A549 (cell line): ENCODE measurements around the gene APOM. TPM values are rescaled to one million over a fixed set of nuclear protein-coding genes. Genes with fewer than 3 reads are reported as not detected.
A peak's percentile ranks its signal among the peaks of the same experiment; 100 is the strongest.

Experiments used
- ATAC-seq, 2 experiments: fragments of 200-7000 bp in 1 of 2; fragments of >200 bp in 1 of 2; cut with Nextera tagmentation in 1 of 2; cut with Tn5 transposase in 1 of 2; 3 replicates each; pipeline versions ENCODE4 v1.8.0 to v1.9.1; 2018 to 2020; ENCODE audit warnings: mild to moderate bottlenecking in 1 of 2, moderate library complexity in 1 of 2
- CTCF ChIA-PET: fragments of 300-600 bp; sonication (Branson Sonifier 250); formaldehyde crosslinking; extraction: SDS; loops from one replicate; lab custom pipeline; 2021; ENCODE audit warnings: antibody characterized with exemption, inconsistent platforms; lab: Yijun Ruan, JAX
- POLR2A ChIA-PET: fragments of 350-600 bp; formaldehyde crosslinking; extraction: SDS; loops from one replicate; lab custom pipeline; 2021; ENCODE audit warnings: antibody characterized with exemption, inconsistent platforms; lab: Yijun Ruan, JAX
- DNase-seq, 2 experiments: peaks; one replicate each; pipeline versions ENCODE4 v3.0.0 to v3.0.0-alpha.2; 2011 to 2016; ENCODE audit warnings: low read depth in 1 of 2, low spot score in 1 of 2
- FAIRE-seq: peaks from 2 replicates; lab custom pipeline; 2011; peaks lifted over from hg19 to GRCh38; lab: Jason Lieb, UNC
- H3K27ac ChIP-seq, 2 experiments: fragments of >200 bp; sonication (Bioruptor Twin); formaldehyde crosslinking; 3 replicates each; pipeline ENCODE4 v1.5.1; 2016 to 2017
- H3K4me1 ChIP-seq: fragments of >200 bp; sonication (Bioruptor Twin); formaldehyde crosslinking; 3 replicates; pipeline ENCODE4 v1.6.1; 2016
- H3K4me2 ChIP-seq: fragments of >200 bp; sonication (Bioruptor Twin); formaldehyde crosslinking; 3 replicates; pipeline ENCODE4 v1.6.1; 2016
- H3K4me3 ChIP-seq: fragments of >200 bp; sonication (Bioruptor Twin); formaldehyde crosslinking; 3 replicates; pipeline ENCODE4 v1.5.1; 2016
- H3K9me3 ChIP-seq: fragments of >200 bp; sonication (Bioruptor Twin); formaldehyde crosslinking; 3 replicates; pipeline ENCODE4 v1.6.1; 2016
- ATOH8 ChIP-seq: fragments of 250-450 bp; sonication (Bioruptor Pico); IDR thresholded peaks from 2 replicates; pipeline ENCODE4 v1.5.0; 2020; ENCODE audit warnings: low read depth, mild to moderate bottlenecking, moderate library complexity
- BHLHE40 ChIP-seq: IDR thresholded peaks from 2 replicates; pipeline ENCODE4 v1.6.1; 2012; ENCODE audit warnings: low read depth, low read length, inconsistent platforms
- CHD4 ChIP-seq: fragments of 200-600 bp; sonication (generic); IDR thresholded peaks from 2 replicates; pipeline ENCODE4 v1.6.1; 2016; ENCODE audit warnings: antibody characterized with exemption, mild to moderate bottlenecking, borderline replicate concordance
- CTCF ChIP-seq: fragments of >200 bp; sonication (Bioruptor Twin); formaldehyde crosslinking; IDR thresholded peaks from 3 replicates; pipeline ENCODE4 v1.5.1; 2016
- ESRRA ChIP-seq: fragments of 150-350 bp; IDR thresholded peaks from 2 replicates; pipeline ENCODE4 v1.6.1; 2014; ENCODE audit warnings: mild to moderate bottlenecking, low read length, borderline replicate concordance
- FOXS1 ChIP-seq: fragments of 250-450 bp; sonication (Bioruptor Pico); IDR thresholded peaks from 2 replicates; pipeline ENCODE4 v1.5.0; 2020; ENCODE audit warnings: mild to moderate bottlenecking, moderate library complexity
- HMGXB4 ChIP-seq: fragments of 250-450 bp; sonication (Bioruptor Pico); IDR thresholded peaks from 2 replicates; pipeline ENCODE4 v1.5.0; 2021; ENCODE audit warnings: mild to moderate bottlenecking, moderate library complexity, borderline replicate concordance
- HOXB13 ChIP-seq: fragments of 250-450 bp; sonication (Bioruptor Pico); IDR thresholded peaks from 2 replicates; pipeline ENCODE4 v1.5.0; 2020; ENCODE audit warnings: low read depth, mild to moderate bottlenecking, moderate library complexity
- HOXB5 ChIP-seq: fragments of 250-450 bp; sonication (Bioruptor Pico); IDR thresholded peaks from 2 replicates; pipeline ENCODE4 v1.5.0; 2020; ENCODE audit warnings: mild to moderate bottlenecking, moderate library complexity
- JUNB ChIP-seq: fragments of >200 bp; sonication (Bioruptor Twin); formaldehyde crosslinking; IDR thresholded peaks from 2 replicates; pipeline ENCODE4 v1.6.1; 2016
- MAX ChIP-seq: IDR thresholded peaks from 2 replicates; pipeline ENCODE4 v1.6.1; 2012
- MYC ChIP-seq: IDR thresholded peaks from 2 replicates; pipeline ENCODE4 v1.6.1; 2012; ENCODE audit warnings: mild to moderate bottlenecking, inconsistent platforms, low read length, improper control_type of control experiment, borderline replicate concordance
- POLR2A ChIP-seq: IDR thresholded peaks from 2 replicates; pipeline ENCODE4 v1.6.1; 2012; ENCODE audit warnings: mild to moderate bottlenecking, low read length
- POLR2AphosphoS2 ChIP-seq: conservative IDR thresholded peaks from 2 replicates; pipeline ENCODE4 v1.6.1; 2012; ENCODE audit warnings: low read length, improper control_type of control experiment, inconsistent platforms
- RAD21 ChIP-seq, 2 experiments: fragments of >200 bp in 1 of 2; sonication (Bioruptor Twin) in 1 of 2; formaldehyde crosslinking in 1 of 2; IDR thresholded peaks in 1 of 2; conservative IDR thresholded peaks in 1 of 2; 2 replicates in 1 of 2; 3 replicates in 1 of 2; pipeline ENCODE4 v1.6.1; 2012 to 2018; ENCODE audit warnings: inconsistent platforms in 1 of 2
- RCOR1 ChIP-seq: fragments of 150-350 bp; IDR thresholded peaks from 2 replicates; pipeline ENCODE4 v1.6.1; 2014; ENCODE audit warnings: antibody characterized with exemption, low read length, low read depth
- REST ChIP-seq: fragments of 200-600 bp; sonication (generic); IDR thresholded peaks from 2 replicates; pipeline ENCODE4 v1.6.1; 2016; ENCODE audit warnings: antibody characterized with exemption, mild to moderate bottlenecking, moderate library complexity
- RFX5 ChIP-seq: fragments of 450-650 bp; IDR thresholded peaks from 2 replicates; pipeline ENCODE4 v1.7.1; 2014; ENCODE audit warnings: antibody characterized with exemption, mild to moderate bottlenecking, moderate library complexity
- TP53 ChIP-seq: fragments of 250-450 bp; sonication (Bioruptor Pico); IDR thresholded peaks from 2 replicates; pipeline ENCODE4 v1.5.0; 2021; ENCODE audit warnings: mild to moderate bottlenecking, moderate library complexity
- ZNF302 ChIP-seq: fragments of 250-450 bp; sonication (Bioruptor Pico); IDR thresholded peaks from 2 replicates; pipeline ENCODE4 v1.9.0; 2021; ENCODE audit warnings: inconsistent platforms, mild to moderate bottlenecking, moderate library complexity
- WGBS: methylation state at CpG from one replicate; pipeline ENCODE4 v1.1.6; 2017; ENCODE audit errors: missing lambda C conversion rate; 5-methylcytosine and 5-hydroxymethylcytosine counted together
- polyA plus RNA-seq, 4 experiments: library from polyadenylated mRNA; depleted of rRNA in 3 of 4; stranded (reverse); fragments of >200 nt; fragmentation: RNase III in 1 of 4; extraction: RNeasy Plus Mini Kit Qiagen cat#74134 plus additional on column Dnase treatment in 1 of 4; gene quantifications; 2 replicates in 3 of 4; 3 replicates in 1 of 4; pipeline ENCODE4 v1.2.3, GENCODE V29; 2011 to 2017

The APOM gene
- polyA plus RNA-seq, 2 of the 4 experiments (the other 2 are of a cell fraction), result 1.5 to 2.6 TPM

- TF ChIP-seq MAX (peak; percentile 18), TP53 (CRISPR knock-in tag) (peak; percentile 82; the same call in 1 of the 2 replicates), ESRRA (no peak), POLR2A (peak; percentile 73)
These were observed 4.9 kb downstream of the APOM start, which contains the start of gene C6orf47 (continued) for GRCh38 chr6:31660381-31661261.

- Histone ChIP-seq H3K4me2 (peak overlapping the region; percentile 99), H3K27ac (peak overlapping the region; percentile 93 to 99), H3K4me3 (peak overlapping the region; percentile 91; the same call in 2 of the 3 replicates), H3K9me3 (no peaks in the 10 kb centered on the region), H3K4me1 (peaks cover 31% of the 10 kb centered on the region)
- ChIA-PET POLR2A (interaction anchor here (0.7 to 1.5 kb wide), 7 partner anchors 9 to 166 kb away, joined by 3 to 11 read pairs (median 4); partner anchors contain the start of genes BAG6, HSPA1A, HSPA1B and HSPA1L), CTCF (interaction anchor here (0.6 to 1.5 kb wide), 4 partner anchors 9 to 314 kb away, joined by 3 to 4 read pairs (median 4); partner anchors contain the start of gene BAG6)
- TF ChIP-seq FOXS1 (CRISPR knock-in tag), result no peak
- no peak for TF ChIP-seq HOXB13 (CRISPR knock-in tag)
- TF ChIP-seq HMGXB4, result no peak
- TF ChIP-seq HOXB5, result no peak
- TF ChIP-seq RAD21 (conservative IDR thresholded peaks at IDR 0.05 in 1 of 2, IDR thresholded peaks at IDR 0.05 in 1 of 2), result no peak
- TF ChIP-seq RCOR1, result no peak
- TF ChIP-seq BHLHE40, result no peak
- no peak for TF ChIP-seq POLR2A
- TF ChIP-seq JUNB, result no peak
- TF ChIP-seq RFX5, result no peak
- TF ChIP-seq ATOH8 (CRISPR knock-in tag), result no peak
- no peak for TF ChIP-seq ESRRA
- no peak for TF ChIP-seq CTCF
- TF ChIP-seq POLR2AphosphoS2, result no peak
- TF ChIP-seq CHD4, result no peak
- no peak for TF ChIP-seq ZNF302 (CRISPR knock-in tag)
- TF ChIP-seq MYC, result no peak
- TF ChIP-seq REST, result no peak
- 83% methylated on average over 10 of the region's 12 CpGs for WGBS
- DNase-seq (no peak), FAIRE-seq (no peak), ATAC-seq (no peak)
These were observed 5.8 kb downstream of the APOM start for GRCh38 chr6:31661262-31662123.
